IMR-90 (cell line): ENCODE measurements around the gene FADS2. TPM values are rescaled to one million over a fixed set of nuclear protein-coding genes. Genes with fewer than 3 reads are reported as not detected.
A peak's percentile ranks its signal among the peaks of the same experiment; 100 is the strongest.

ENCODE experiments used
- ATAC-seq: fragments of 200-7000 bp; cut with Tn5 transposase; 2 replicates; pipeline ENCODE4 v1.9.1; 2020; ENCODE audit warnings: low read depth, mild to moderate bottlenecking, moderate library complexity
- BruUV-seq: library from RNA; stranded (reverse); fragments of 400-500 nt; replicated peaks from 2 replicates; lab custom pipeline; 2021; lab: Mats Ljungman, UMichigan
- CTCF ChIA-PET: fragments of 300-600 bp; formaldehyde crosslinking; extraction: SDS; loops from one replicate; lab custom pipeline; 2021; ENCODE audit warnings: antibody characterized with exemption; lab: Yijun Ruan, JAX
- POLR2A ChIA-PET: fragments of 300-600 bp; sonication (Branson Sonifier 250); formaldehyde crosslinking; loops from one replicate; lab custom pipeline; 2022; ENCODE audit warnings: antibody characterized with exemption; ENCODE audit not compliant: unreplicated experiment; lab: Charles Lee
- DNase-seq: peaks from one replicate; pipeline ENCODE4 v3.0.0; 2013
- H2AFZ ChIP-seq: replicated peaks from 2 replicates; pipeline ENCODE3; 2013; ENCODE audit warnings: low read length, mild to moderate bottlenecking; ENCODE audit not compliant: poor library complexity
- H2AK5ac ChIP-seq: 2 replicates; pipeline ENCODE4 v1.6.1; 2013; ENCODE audit warnings: low read depth, low read length, inconsistent platforms
- H2AK9ac ChIP-seq: replicated peaks from 2 replicates; pipeline ENCODE3; 2013; ENCODE audit warnings: mild to moderate bottlenecking, low read depth, low read length, moderate library complexity; ENCODE audit not compliant: poor library complexity
- H2BK120ac ChIP-seq: 2 replicates; pipeline ENCODE4 v1.6.1; 2013; ENCODE audit warnings: low read depth, low read length, inconsistent platforms
- H2BK15ac ChIP-seq: 3 replicates; pipeline ENCODE4 v1.6.1; 2013; ENCODE audit warnings: low read depth, low read length, inconsistent platforms
- H2BK20ac ChIP-seq: 2 replicates; pipeline ENCODE4 v1.6.1; 2013; ENCODE audit warnings: low read depth, mild to moderate bottlenecking, inconsistent platforms, low read length, moderate library complexity
- H2BK5ac ChIP-seq: 2 replicates; pipeline ENCODE4 v1.6.1; 2013; ENCODE audit warnings: mild to moderate bottlenecking, low read depth, low read length, inconsistent platforms; ENCODE audit not compliant: poor library complexity, severe bottlenecking
- H3K14ac ChIP-seq: replicated peaks from 2 replicates; pipeline ENCODE4 v1.6.1; 2013; ENCODE audit warnings: low read depth, low read length, inconsistent platforms
- H3K18ac ChIP-seq: 2 replicates; pipeline ENCODE4 v1.6.1; 2013; ENCODE audit warnings: low read depth, low read length, control low read depth
- H3K23ac ChIP-seq: 2 replicates; pipeline ENCODE4 v1.6.1; 2013; ENCODE audit warnings: low read depth, low read length, inconsistent platforms
- H3K27ac ChIP-seq: 2 replicates; pipeline ENCODE4 v1.5.1; 2013; ENCODE audit warnings: mild to moderate bottlenecking, control low read depth, low read length; ENCODE audit not compliant: insufficient read depth
- H3K27me3 ChIP-seq: 2 replicates; pipeline ENCODE4 v1.6.1; 2013; ENCODE audit warnings: low read length; ENCODE audit not compliant: control insufficient read depth, insufficient read depth
- H3K36me3 ChIP-seq: 2 replicates; pipeline ENCODE4 v1.6.1; 2013; ENCODE audit warnings: low read length, mixed read lengths; ENCODE audit not compliant: control insufficient read depth, insufficient read depth
- H3K4ac ChIP-seq: 2 replicates; pipeline ENCODE4 v1.6.1; 2013; ENCODE audit warnings: low read depth, low read length, inconsistent platforms
- H3K4me1 ChIP-seq: 2 replicates; pipeline ENCODE4 v1.6.1; 2013; ENCODE audit warnings: low read length, mixed read lengths; ENCODE audit not compliant: control insufficient read depth, insufficient read depth
- H3K4me2 ChIP-seq: 2 replicates; pipeline ENCODE4 v1.6.1; 2013; ENCODE audit warnings: low read depth, mild to moderate bottlenecking, control low read depth, low read length, moderate library complexity
- H3K4me3 ChIP-seq: 2 replicates; pipeline ENCODE4 v1.5.1; 2013; ENCODE audit warnings: low read depth, mild to moderate bottlenecking, control low read depth, low read length, moderate library complexity; ENCODE audit not compliant: insufficient read depth
- H3K56ac ChIP-seq: 2 replicates; pipeline ENCODE4 v1.6.1; 2013; ENCODE audit warnings: low read length, inconsistent platforms; ENCODE audit not compliant: insufficient read depth; ENCODE audit errors: extremely low read depth
- H3K79me1 ChIP-seq, 2 experiments: 2 replicates each; pipeline ENCODE4 v1.6.1; 2013; ENCODE audit warnings: low read length in 2 of 2, inconsistent platforms in 1 of 2, low read depth in 1 of 2
- H3K9ac ChIP-seq: 2 replicates; pipeline ENCODE4 v1.6.1; 2013; ENCODE audit warnings: low read depth, low read length, control low read depth
- H3K9me1 ChIP-seq: 2 replicates; pipeline ENCODE4 v1.6.1; 2013; ENCODE audit warnings: low read length, inconsistent platforms; ENCODE audit not compliant: insufficient read depth
- H3K9me3 ChIP-seq: 2 replicates; pipeline ENCODE4 v1.6.1; 2013; ENCODE audit warnings: low read length; ENCODE audit not compliant: control insufficient read depth, insufficient read depth
- H4K20me1 ChIP-seq: 2 replicates; pipeline ENCODE4 v1.6.1; 2013; ENCODE audit warnings: low read length, inconsistent platforms; ENCODE audit not compliant: insufficient read depth
- H4K5ac ChIP-seq: 2 replicates; pipeline ENCODE4 v1.6.1; 2013; ENCODE audit warnings: mild to moderate bottlenecking, low read depth, low read length, control low read depth
- H4K8ac ChIP-seq, 2 experiments: 2 replicates each; pipeline ENCODE4 v1.6.1; 2013; ENCODE audit warnings: low read depth in 2 of 2, low read length in 2 of 2, control low read depth in 1 of 2, inconsistent platforms in 1 of 2
- H4K91ac ChIP-seq: 2 replicates; pipeline ENCODE4 v1.6.1; 2013; ENCODE audit warnings: low read depth, low read length, inconsistent platforms; ENCODE audit not compliant: insufficient read depth
- CHD1 ChIP-seq: IDR thresholded peaks from 2 replicates; pipeline ENCODE4 v1.6.1; 2012; ENCODE audit warnings: low read depth, low read length, improper control_type of control experiment
- FOS ChIP-seq: fragments of 150-350 bp; IDR thresholded peaks from 2 replicates; pipeline ENCODE4 v1.6.1; 2016; ENCODE audit warnings: low read depth, low read length
- MAFK ChIP-seq: IDR thresholded peaks from 2 replicates; pipeline ENCODE4 v1.6.1; 2012; ENCODE audit warnings: low read depth, low read length, improper control_type of control experiment
- MXI1 ChIP-seq: IDR thresholded peaks from 2 replicates; pipeline ENCODE4 v1.6.1; 2012; ENCODE audit warnings: low read depth, mild to moderate bottlenecking, low read length, moderate library complexity, borderline replicate concordance
- NFE2L2 ChIP-seq: fragments of 150-350 bp; IDR thresholded peaks from 2 replicates; pipeline ENCODE4 v1.6.1; 2016; ENCODE audit warnings: low read depth, mild to moderate bottlenecking, low read length
- RAD21 ChIP-seq: IDR thresholded peaks from 2 replicates; pipeline ENCODE4 v1.6.1; 2012; ENCODE audit warnings: low read length, improper control_type of control experiment
- WGBS, 2 experiments: methylation state at CpG; one replicate each; pipeline versions ENCODE4 v1.1.5 to v1.1.7; 2013; ENCODE audit warnings: missing lambda C conversion rate in 2 of 2; ENCODE audit not compliant: insufficient read length in 1 of 2; ENCODE audit errors: extremely low coverage in 2 of 2; 5-methylcytosine and 5-hydroxymethylcytosine counted together
- dilution Hi-C: fragments of 300-500 bp; cut with HindIII; formaldehyde crosslinking; loops from one replicate; pipeline ENCODE4 v1.14.3; 2018; ENCODE audit warnings: low sequenced_read_pairs; ENCODE audit not compliant: unreplicated experiment
- in situ Hi-C: fragments of 300-500 bp; cut with MboI; formaldehyde crosslinking; loops from 3 replicates; pipeline ENCODE4 v1.14.3; 2019; ENCODE audit warnings: low sequenced_read_pairs, inconsistent platforms, mixed read lengths
- intact Hi-C: fragments of 100-400 bp; cut with micrococcal nuclease; formaldehyde crosslinking; loops from 2 replicates; pipeline ENCODE4 v1.10.0; 2022
- polyA plus RNA-seq, 3 experiments: library from polyadenylated mRNA; depleted of rRNA; stranded (reverse); fragments of >200 nt; gene quantifications; 2 replicates each; pipeline ENCODE4 v1.2.3, GENCODE V29; 2012; ENCODE audit warnings: low replicate concordance in 1 of 3
- total RNA-seq: library from RNA; depleted of rRNA; stranded (reverse); fragments of >200 nt; gene quantifications from 2 replicates; pipeline ENCODE4 v1.2.3, GENCODE V29; 2012
- TF ChIP-seq, protein P1 (sequence below): fragments of 150-350 bp; IDR thresholded peaks from 2 replicates; pipeline ENCODE4 v1.6.1; 2017; ENCODE audit warnings: mild to moderate bottlenecking, antibody characterized with exemption, low read length, low read depth
- TF ChIP-seq, protein P2 (sequence below): conservative IDR thresholded peaks from 2 replicates; pipeline ENCODE4 v1.5.1; 2012; ENCODE audit warnings: mild to moderate bottlenecking, low read depth, low read length, improper control_type of control experiment

The FADS2 gene
- total and polyA plus RNA-seq, 2 of the 4 experiments (the other 2 are of a cell fraction) = 33.3 to 88.4 TPM

DNA sequence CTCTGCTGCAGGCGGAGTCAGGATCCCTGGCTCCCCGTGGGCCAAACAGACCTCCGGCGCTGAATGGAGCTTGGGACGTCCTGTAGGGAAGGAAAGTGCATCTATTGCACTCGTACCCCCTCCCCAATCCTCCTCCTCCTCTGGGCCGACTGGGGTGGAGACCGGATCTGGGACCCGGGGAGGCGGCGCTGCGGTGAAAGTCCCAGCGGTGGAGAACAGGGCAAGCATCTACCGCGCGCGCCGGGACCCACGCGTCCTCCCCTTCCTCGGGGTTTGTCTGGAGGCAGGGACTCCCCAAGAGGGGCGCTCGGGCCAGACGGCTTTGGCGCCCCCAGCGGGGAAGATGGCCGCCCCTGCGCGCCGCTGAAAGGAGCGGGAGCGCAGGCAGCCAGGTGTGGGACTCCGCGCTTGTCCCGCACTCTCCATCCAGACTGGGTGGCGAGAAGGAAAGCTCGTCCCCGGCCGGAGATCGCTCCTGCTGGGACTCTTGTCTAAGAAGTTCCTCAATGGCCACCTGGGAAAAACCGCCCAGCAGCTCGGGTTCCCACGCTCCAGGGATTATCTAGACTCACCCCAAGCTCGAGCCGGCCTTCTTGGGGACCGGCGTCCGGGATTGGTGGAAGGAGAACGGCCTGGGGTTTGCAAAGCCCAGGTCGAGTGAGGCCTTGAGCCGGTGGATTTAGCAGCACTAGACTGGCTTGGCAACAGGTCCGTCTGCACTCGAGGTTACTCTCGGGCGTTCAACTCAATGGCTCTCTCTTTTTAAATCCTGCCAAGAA lies 718 bp downstream of the FADS2 start:
- 4% methylated on average over 18 of the region's 55 CpGs; no CpG with 5 or more reads in 1 of the 2 experiments for WGBS, 2 experiments
- TF ChIP-seq, protein P1, sequence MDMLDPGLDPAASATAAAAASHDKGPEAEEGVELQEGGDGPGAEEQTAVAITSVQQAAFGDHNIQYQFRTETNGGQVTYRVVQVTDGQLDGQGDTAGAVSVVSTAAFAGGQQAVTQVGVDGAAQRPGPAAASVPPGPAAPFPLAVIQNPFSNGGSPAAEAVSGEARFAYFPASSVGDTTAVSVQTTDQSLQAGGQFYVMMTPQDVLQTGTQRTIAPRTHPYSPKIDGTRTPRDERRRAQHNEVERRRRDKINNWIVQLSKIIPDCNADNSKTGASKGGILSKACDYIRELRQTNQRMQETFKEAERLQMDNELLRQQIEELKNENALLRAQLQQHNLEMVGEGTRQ = no peak
- no peak for TF ChIP-seq FOS
- TF ChIP-seq RAD21 = no peak
- no peak for TF ChIP-seq NFE2L2
- no peak for TF ChIP-seq CHD1
- TF ChIP-seq MXI1 = no peak
- no peak for TF ChIP-seq MAFK
- TF ChIP-seq, protein P2, sequence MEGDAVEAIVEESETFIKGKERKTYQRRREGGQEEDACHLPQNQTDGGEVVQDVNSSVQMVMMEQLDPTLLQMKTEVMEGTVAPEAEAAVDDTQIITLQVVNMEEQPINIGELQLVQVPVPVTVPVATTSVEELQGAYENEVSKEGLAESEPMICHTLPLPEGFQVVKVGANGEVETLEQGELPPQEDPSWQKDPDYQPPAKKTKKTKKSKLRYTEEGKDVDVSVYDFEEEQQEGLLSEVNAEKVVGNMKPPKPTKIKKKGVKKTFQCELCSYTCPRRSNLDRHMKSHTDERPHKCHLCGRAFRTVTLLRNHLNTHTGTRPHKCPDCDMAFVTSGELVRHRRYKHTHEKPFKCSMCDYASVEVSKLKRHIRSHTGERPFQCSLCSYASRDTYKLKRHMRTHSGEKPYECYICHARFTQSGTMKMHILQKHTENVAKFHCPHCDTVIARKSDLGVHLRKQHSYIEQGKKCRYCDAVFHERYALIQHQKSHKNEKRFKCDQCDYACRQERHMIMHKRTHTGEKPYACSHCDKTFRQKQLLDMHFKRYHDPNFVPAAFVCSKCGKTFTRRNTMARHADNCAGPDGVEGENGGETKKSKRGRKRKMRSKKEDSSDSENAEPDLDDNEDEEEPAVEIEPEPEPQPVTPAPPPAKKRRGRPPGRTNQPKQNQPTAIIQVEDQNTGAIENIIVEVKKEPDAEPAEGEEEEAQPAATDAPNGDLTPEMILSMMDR = peak; percentile 41
- peaks cover 11% of the 10 kb centered on the region; the same call in 1 of the 2 replicates for H3K4me1 ChIP-seq
- H2AK5ac ChIP-seq = peak overlapping the region; percentile 90; the same call in 1 of the 2 replicates
- peak overlapping the region; percentile 96 for H3K14ac ChIP-seq
- H3K4ac ChIP-seq = peak overlapping the region; percentile 91
- BruUV-seq = no TSS peak
- peak overlapping the region; percentile 20 for H4K5ac ChIP-seq
- peak overlapping the region; percentile 72 for H3K4me3 ChIP-seq
- peaks cover 19 to 63% of the 10 kb centered on the region in 2 experiments for H3K79me1 ChIP-seq
- no peak overlapping the region for H2BK5ac ChIP-seq
- peak overlapping the region; percentile 43 for H3K27ac ChIP-seq
- CTCF ChIA-PET = interaction anchor here (1.0 to 1.3 kb wide), 2 partner anchors 11 to 253 kb away, joined by 3 to 5 read pairs; no protein-coding TSS in a partner anchor
- H3K9me3 ChIP-seq = no peaks in the 10 kb centered on the region
- DNase-seq (no peak), ATAC-seq (peak; percentile 13)
- H2BK15ac ChIP-seq = peak overlapping the region; percentile 52; the same call in 1 of the 3 replicates
- H2BK120ac ChIP-seq = peak overlapping the region; percentile 8; the same call in 1 of the 2 replicates
- peaks cover 37% of the 10 kb centered on the region; the same call in 1 of the 2 replicates for H4K20me1 ChIP-seq
- peak overlapping the region; percentile 40 to 94; a peak in 3 of 4 replicates for H4K8ac ChIP-seq
- H3K4me2 ChIP-seq = peak overlapping the region; percentile 91
- H3K9ac ChIP-seq = peak overlapping the region; percentile 79
- peaks cover 17% of the 10 kb centered on the region for H3K9me1 ChIP-seq
- H4K91ac ChIP-seq = peak overlapping the region; percentile 93
- intact Hi-C loops (no loop called here), dilution Hi-C loops (no loop called here), in situ Hi-C loops (no loop called here)
- POLR2A ChIA-PET = interaction anchor here (1.6 kb wide), 1 partner anchor 14 kb away, joined by 7 read pairs; no protein-coding TSS in a partner anchor
- peak overlapping the region; percentile 99 for H2AK9ac ChIP-seq
- H2AFZ ChIP-seq = peak overlapping the region; percentile 95
- no peaks in the 10 kb centered on the region for H3K36me3 ChIP-seq
- peak overlapping the region; percentile 75 for H3K56ac ChIP-seq
- H2BK20ac ChIP-seq = no peak overlapping the region; the same call in 1 of the 2 replicates
- no peaks in the 10 kb centered on the region for H3K27me3 ChIP-seq
- peak overlapping the region; percentile 8; the same call in 1 of the 2 replicates for H3K18ac ChIP-seq
- peak overlapping the region; percentile 95 for H3K23ac ChIP-seq
